Measurements from ENCODE around the gene FBXO34. TPM values are rescaled to one million over a fixed set of nuclear protein-coding genes. Genes with fewer than 3 reads are reported as not detected.
A peak's percentile ranks its signal among the peaks of the same experiment; 100 is the strongest.

FBXO34 gene
- total RNA-seq, 2 experiments from 2014 or later = 28.3 to 29.7 TPM

DNA sequence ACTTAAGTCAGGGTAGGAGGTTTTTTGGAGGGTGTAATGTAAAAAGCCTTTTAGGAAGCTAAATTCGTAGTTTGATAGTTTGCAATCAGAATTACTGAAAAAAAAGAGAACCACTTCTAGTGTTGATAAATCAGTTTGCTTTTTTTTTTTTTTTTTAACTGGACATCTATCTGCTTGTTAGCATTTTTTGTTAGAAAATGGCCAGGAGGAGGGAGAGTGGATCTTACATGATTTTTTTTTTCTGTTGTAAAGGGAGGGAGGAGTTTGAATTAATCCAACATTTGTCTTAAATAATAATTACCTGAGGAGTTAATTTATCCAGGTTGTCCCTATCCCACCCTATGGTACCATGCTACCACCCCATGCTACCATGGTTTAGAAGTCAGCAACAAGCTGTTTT lies 1.2 kb downstream of the FBXO34 start:
- ChIA-PET CTCF (interaction anchor here (0.6 to 3.5 kb wide), 7 partner anchors 26 to 221 kb away, joined by 3 to 49 read pairs (median 4); no protein-coding TSS in a partner anchor), POLR2A (interaction anchor here (0.9 to 3.9 kb wide), 6 partner anchors 22 to 82 kb away, joined by 3 to 42 read pairs (median 11); no protein-coding TSS in a partner anchor)
- H3K4me3 ChIP-seq (ENCODE audit: low read length) = peak overlapping the region; percentile 98
- H3K4me3 Mint-ChIP-seq = peak overlapping the region; percentile 96
- H3K27ac ChIP-seq (ENCODE audit: low read depth in 1 of 2, low read length in 2 of 2) = peak overlapping the region in 1 of 2 donors; percentile 61
- intact Hi-C loops (cut with DNase I, micrococcal nuclease) = loop anchor here (5.0 kb wide), 5 partner anchors 135 to 875 kb away; partner anchors contain the start of genes CDKN3 (in 1 of the 2), CGRRF1 (in 1 of the 2) and KTN1 (in 1 of the 2)
- H3K27me3 Mint-ChIP-seq = no peaks in the 10 kb centered on the region
- TF ChIP-seq, protein P1, sequence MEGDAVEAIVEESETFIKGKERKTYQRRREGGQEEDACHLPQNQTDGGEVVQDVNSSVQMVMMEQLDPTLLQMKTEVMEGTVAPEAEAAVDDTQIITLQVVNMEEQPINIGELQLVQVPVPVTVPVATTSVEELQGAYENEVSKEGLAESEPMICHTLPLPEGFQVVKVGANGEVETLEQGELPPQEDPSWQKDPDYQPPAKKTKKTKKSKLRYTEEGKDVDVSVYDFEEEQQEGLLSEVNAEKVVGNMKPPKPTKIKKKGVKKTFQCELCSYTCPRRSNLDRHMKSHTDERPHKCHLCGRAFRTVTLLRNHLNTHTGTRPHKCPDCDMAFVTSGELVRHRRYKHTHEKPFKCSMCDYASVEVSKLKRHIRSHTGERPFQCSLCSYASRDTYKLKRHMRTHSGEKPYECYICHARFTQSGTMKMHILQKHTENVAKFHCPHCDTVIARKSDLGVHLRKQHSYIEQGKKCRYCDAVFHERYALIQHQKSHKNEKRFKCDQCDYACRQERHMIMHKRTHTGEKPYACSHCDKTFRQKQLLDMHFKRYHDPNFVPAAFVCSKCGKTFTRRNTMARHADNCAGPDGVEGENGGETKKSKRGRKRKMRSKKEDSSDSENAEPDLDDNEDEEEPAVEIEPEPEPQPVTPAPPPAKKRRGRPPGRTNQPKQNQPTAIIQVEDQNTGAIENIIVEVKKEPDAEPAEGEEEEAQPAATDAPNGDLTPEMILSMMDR (IDR thresholded peaks at IDR 0.05) = no peak
- H3K36me3 ChIP-seq (ENCODE audit: insufficient read depth, low read length) = no peaks in the 10 kb centered on the region
- no peaks in the 10 kb centered on the region for H3K9me3 ChIP-seq (ENCODE audit: control insufficient read depth in 1 of 2, insufficient read depth in 1 of 2, low read length in 2 of 2)
- no peak for ATAC-seq (ENCODE audit: poor library complexity)
- H3K4me1 ChIP-seq (ENCODE audit: insufficient read depth, low read length) = peaks cover 13% of the 10 kb centered on the region
- no peaks in the 10 kb centered on the region for H3K27me3 ChIP-seq (ENCODE audit: control insufficient read depth in 1 of 2, insufficient read depth in 2 of 2, low read length in 2 of 2)
- H3K27ac Mint-ChIP-seq = peak overlapping the region; percentile 93
- H3K4me1 Mint-ChIP-seq (ENCODE audit: low read depth) = peaks cover 61% of the 10 kb centered on the region
- DNase-seq = no peak
- H3K9me3 Mint-ChIP-seq = no peaks in the 10 kb centered on the region
- peaks cover 5% of the 10 kb centered on the region for H3K36me3 Mint-ChIP-seq (ENCODE audit: low read depth)

DNA sequence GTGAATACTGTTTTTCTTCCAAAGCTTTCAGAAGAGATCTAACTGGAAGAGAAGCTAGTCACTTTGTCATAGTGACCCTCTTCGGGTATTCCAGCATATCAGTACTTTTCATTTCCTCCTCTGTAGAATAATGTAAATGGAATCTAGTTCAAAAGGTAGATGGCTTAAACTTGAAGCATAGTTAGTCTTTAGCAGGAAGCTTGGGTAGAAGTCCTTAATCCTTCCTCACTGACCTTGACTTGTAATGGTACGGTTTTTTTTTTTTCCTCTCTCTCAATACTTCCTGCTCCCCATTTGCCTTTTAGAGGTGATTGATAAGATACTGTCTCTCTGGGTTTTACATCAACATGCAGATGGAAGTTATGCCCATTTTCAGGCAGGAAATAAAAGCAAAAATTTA lies 1.7 kb downstream of the FBXO34 start:
- no peak for DNase-seq
- ATAC-seq (ENCODE audit: poor library complexity) = no peak
- TF ChIP-seq, protein P1 (IDR thresholded peaks at IDR 0.05) = no peak
- ChIA-PET CTCF (interaction anchor here (1.4 to 3.5 kb wide), 3 partner anchors 25 to 80 kb away, joined by 5 to 49 read pairs (median 15); no protein-coding TSS in a partner anchor), POLR2A (interaction anchor here (2.7 to 3.9 kb wide), 3 partner anchors 60 to 82 kb away, joined by 18 to 42 read pairs (median 21); no protein-coding TSS in a partner anchor)
- H3K27me3 Mint-ChIP-seq = no peaks in the 10 kb centered on the region
- H3K4me1 Mint-ChIP-seq (ENCODE audit: low read depth) = peaks cover 66% of the 10 kb centered on the region
- H3K4me3 ChIP-seq (ENCODE audit: low read length) = peak overlapping the region; percentile 98
- peaks cover 17% of the 10 kb centered on the region for H3K4me1 ChIP-seq (ENCODE audit: insufficient read depth, low read length)
- no peaks in the 10 kb centered on the region for H3K9me3 ChIP-seq (ENCODE audit: control insufficient read depth in 1 of 2, insufficient read depth in 1 of 2, low read length in 2 of 2)
- H3K36me3 ChIP-seq (ENCODE audit: insufficient read depth, low read length) = no peaks in the 10 kb centered on the region
- no peak overlapping the region for H3K27ac ChIP-seq (ENCODE audit: low read depth in 1 of 2, low read length in 2 of 2)
- H3K9me3 Mint-ChIP-seq = no peaks in the 10 kb centered on the region
- H3K4me3 Mint-ChIP-seq = peak overlapping the region; percentile 96
- intact Hi-C loops (cut with DNase I, micrococcal nuclease) = loop anchor here (5.0 kb wide), 5 partner anchors 134 to 876 kb away; partner anchors contain the start of genes CDKN3 (in 1 of the 2), CGRRF1 (in 1 of the 2) and KTN1 (in 1 of the 2)
- peaks cover 5% of the 10 kb centered on the region for H3K36me3 Mint-ChIP-seq (ENCODE audit: low read depth)
- no peaks in the 10 kb centered on the region for H3K27me3 ChIP-seq (ENCODE audit: control insufficient read depth in 1 of 2, insufficient read depth in 2 of 2, low read length in 2 of 2)
- H3K27ac Mint-ChIP-seq = peak overlapping the region; percentile 93

DNA sequence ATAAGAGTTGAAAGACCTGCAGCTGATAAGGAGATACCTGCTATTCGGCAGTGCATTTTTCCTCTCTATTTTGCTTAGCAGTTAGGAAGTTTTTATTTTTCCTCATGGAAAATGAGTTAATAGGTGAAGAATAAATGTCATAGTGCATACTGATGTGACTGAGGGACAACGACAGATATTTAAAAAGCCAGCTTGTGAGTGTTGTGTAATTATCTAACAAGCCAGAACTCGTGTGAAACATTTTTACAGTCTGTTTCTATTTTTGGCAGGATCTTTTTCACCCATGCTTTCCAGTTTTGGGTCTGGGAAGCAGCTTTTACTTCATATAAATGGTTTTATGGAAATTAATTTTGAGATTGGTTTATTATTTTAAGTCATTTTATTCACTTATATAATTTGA lies 2.9 kb downstream of the FBXO34 start:
- Mint-ChIP-seq H3K27ac (peak overlapping the region; percentile 15), H3K36me3 (ENCODE audit: low read depth) (peaks cover 6% of the 10 kb centered on the region), H3K4me1 (ENCODE audit: low read depth) (peaks cover 70% of the 10 kb centered on the region), H3K4me3 (no peak overlapping the region), H3K9me3 (no peaks in the 10 kb centered on the region), H3K27me3 (no peaks in the 10 kb centered on the region)
- TF ChIP-seq, protein P1 (IDR thresholded peaks at IDR 0.05) = no peak
- DNase-seq = no peak
- Histone ChIP-seq H3K36me3 (ENCODE audit: insufficient read depth, low read length) (no peaks in the 10 kb centered on the region), H3K9me3 (ENCODE audit: control insufficient read depth in 1 of 2, insufficient read depth in 1 of 2, low read length in 2 of 2) (no peaks in the 10 kb centered on the region), H3K4me3 (ENCODE audit: low read length) (no peak overlapping the region), H3K4me1 (ENCODE audit: insufficient read depth, low read length) (peaks cover 24% of the 10 kb centered on the region), H3K27me3 (ENCODE audit: control insufficient read depth in 1 of 2, insufficient read depth in 2 of 2, low read length in 2 of 2) (no peaks in the 10 kb centered on the region), H3K27ac (ENCODE audit: low read depth in 1 of 2, low read length in 2 of 2) (no peak overlapping the region)
- ChIA-PET CTCF (interaction anchor here (1.2 kb wide), 1 partner anchor 59 kb away, joined by 3 read pairs; no protein-coding TSS in a partner anchor), POLR2A (interaction anchor here (1.1 kb wide), 1 partner anchor 52 kb away, joined by 3 read pairs; no protein-coding TSS in a partner anchor)
- no peak for ATAC-seq (ENCODE audit: poor library complexity)
- intact Hi-C loops (cut with DNase I, micrococcal nuclease) = loop anchor here (5.0 kb wide), 5 partner anchors 133 to 877 kb away; partner anchors contain the start of genes CDKN3 (in 1 of the 2), CGRRF1 (in 1 of the 2) and KTN1 (in 1 of the 2)

All from CD4-positive, alpha-beta T cell (primary cell).